ENCODE measurements around the gene CDK8. TPM values are rescaled to one million over a fixed set of nuclear protein-coding genes. Genes with fewer than 3 reads are reported as not detected.
A peak's percentile ranks its signal among the peaks of the same experiment; 100 is the strongest.

The CDK8 gene
- total RNA-seq, 1 experiment from 2014 or later: 22.2 TPM

DNA sequence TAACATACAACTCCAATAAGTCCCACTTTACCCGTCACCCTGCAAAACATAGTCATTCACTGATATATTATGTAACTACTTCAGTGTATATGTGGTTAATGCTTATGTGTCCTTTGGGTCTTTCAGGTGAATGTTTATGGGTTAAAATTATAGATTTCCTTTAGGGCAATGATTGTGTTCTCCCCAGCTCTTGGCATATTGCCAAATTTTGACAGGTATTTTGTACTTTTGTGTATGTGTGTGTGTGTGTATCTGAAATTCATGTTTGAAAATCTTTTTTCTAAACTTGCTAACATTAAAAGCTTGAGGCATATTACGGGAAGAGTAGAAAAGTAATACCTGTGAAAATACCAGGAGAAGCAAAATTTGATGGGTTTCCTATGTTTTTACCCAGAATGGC, 8.2 kb downstream of the CDK8 start:
- POLR2A ChIA-PET: interaction anchor here (0.6 to 2.6 kb wide), 3 partner anchors 11 to 357 kb away, joined by 3 to 11 read pairs (median 4); partner anchors contain the start of gene RNF6
- DNase-seq (ENCODE audit: unreplicated experiment): peak; percentile 1
- Mint-ChIP-seq H3K27me3 (ENCODE audit: insufficient read depth, unreplicated experiment) (no peaks in the 10 kb centered on the region), H3K9me3 (ENCODE audit: unreplicated experiment) (no peaks in the 10 kb centered on the region), H3K4me1 (ENCODE audit: insufficient read depth, unreplicated experiment) (peaks cover 40% of the 10 kb centered on the region), H3K4me3 (ENCODE audit: unreplicated experiment) (no peak overlapping the region), H3K27ac (ENCODE audit: low read depth, unreplicated experiment) (no peak overlapping the region), H3K36me3 (ENCODE audit: insufficient read depth, unreplicated experiment) (no peaks in the 10 kb centered on the region)
- intact Hi-C loops (cut with micrococcal nuclease): no loop called here
- BruUV-seq (replicated peaks): no TSS peak
- TF ChIP-seq, protein P1, sequence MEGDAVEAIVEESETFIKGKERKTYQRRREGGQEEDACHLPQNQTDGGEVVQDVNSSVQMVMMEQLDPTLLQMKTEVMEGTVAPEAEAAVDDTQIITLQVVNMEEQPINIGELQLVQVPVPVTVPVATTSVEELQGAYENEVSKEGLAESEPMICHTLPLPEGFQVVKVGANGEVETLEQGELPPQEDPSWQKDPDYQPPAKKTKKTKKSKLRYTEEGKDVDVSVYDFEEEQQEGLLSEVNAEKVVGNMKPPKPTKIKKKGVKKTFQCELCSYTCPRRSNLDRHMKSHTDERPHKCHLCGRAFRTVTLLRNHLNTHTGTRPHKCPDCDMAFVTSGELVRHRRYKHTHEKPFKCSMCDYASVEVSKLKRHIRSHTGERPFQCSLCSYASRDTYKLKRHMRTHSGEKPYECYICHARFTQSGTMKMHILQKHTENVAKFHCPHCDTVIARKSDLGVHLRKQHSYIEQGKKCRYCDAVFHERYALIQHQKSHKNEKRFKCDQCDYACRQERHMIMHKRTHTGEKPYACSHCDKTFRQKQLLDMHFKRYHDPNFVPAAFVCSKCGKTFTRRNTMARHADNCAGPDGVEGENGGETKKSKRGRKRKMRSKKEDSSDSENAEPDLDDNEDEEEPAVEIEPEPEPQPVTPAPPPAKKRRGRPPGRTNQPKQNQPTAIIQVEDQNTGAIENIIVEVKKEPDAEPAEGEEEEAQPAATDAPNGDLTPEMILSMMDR (IDR thresholded peaks at IDR 0.05; ENCODE audit: unreplicated experiment): no peak
- CTCF ChIA-PET: interaction anchor here (1.0 kb wide), 1 partner anchor 234 kb away, joined by 4 read pairs; no protein-coding TSS in a partner anchor

DNA sequence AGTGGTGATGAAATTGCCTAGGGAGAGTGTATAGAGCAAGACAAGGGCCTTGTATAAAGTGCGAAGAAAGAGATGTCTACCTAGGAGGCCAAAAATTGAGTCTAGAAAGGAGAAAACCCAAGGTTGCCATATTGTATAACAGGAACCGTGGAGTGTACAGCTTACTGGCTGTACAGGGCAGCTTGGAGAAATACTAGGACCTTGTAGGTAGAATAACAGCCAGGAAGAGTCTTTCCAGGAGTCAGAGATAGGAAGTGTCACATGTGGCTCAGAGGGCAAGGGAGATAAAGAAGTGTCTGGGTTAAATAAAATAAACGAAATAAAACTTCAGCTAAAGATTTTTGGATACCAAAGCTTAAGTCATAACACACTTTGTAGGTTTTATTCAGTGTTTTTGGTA, 12.4 kb downstream of the CDK8 start:
- no TSS peak for BruUV-seq (replicated peaks)
- CTCF ChIA-PET: interaction anchor here (0.5 kb wide), 1 partner anchor 209 kb away, joined by 3 read pairs; no protein-coding TSS in a partner anchor
- DNase-seq (ENCODE audit: unreplicated experiment): no peak
- Mint-ChIP-seq H3K9me3 (ENCODE audit: unreplicated experiment) (no peaks in the 10 kb centered on the region), H3K27ac (ENCODE audit: low read depth, unreplicated experiment) (no peak overlapping the region), H3K4me3 (ENCODE audit: unreplicated experiment) (no peak overlapping the region), H3K4me1 (ENCODE audit: insufficient read depth, unreplicated experiment) (peaks cover 26% of the 10 kb centered on the region), H3K36me3 (ENCODE audit: insufficient read depth, unreplicated experiment) (no peaks in the 10 kb centered on the region), H3K27me3 (ENCODE audit: insufficient read depth, unreplicated experiment) (no peaks in the 10 kb centered on the region)
- TF ChIP-seq, protein P1 (IDR thresholded peaks at IDR 0.05; ENCODE audit: unreplicated experiment): no peak
- POLR2A ChIA-PET: interaction anchor here (2.0 kb wide), 1 partner anchor 10 kb away, joined by 12 read pairs; no protein-coding TSS in a partner anchor
- intact Hi-C loops (cut with micrococcal nuclease): no loop called here

DNA sequence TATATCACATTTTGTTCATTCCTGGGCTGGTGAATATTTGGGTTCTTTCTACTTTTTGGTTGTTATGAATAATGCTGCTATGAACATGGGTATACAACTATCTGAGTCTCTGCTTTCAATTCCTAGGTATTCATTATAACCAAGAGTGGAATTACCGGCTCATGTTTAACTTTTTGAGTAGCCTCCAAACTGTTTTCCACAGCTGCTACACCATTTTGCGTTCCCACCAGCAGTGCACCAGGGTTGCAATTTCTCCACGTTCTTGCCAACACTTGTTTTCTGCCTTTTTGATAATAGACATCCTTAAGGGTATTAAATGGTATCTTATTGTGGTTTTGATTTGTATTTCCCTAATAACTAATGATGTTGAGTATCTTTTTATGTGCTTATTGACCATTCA, 16.8 kb downstream of the CDK8 start:
- no peaks in the 10 kb centered on the region for H3K36me3 Mint-ChIP-seq (ENCODE audit: insufficient read depth, unreplicated experiment)
- no peak overlapping the region for H3K4me3 Mint-ChIP-seq (ENCODE audit: unreplicated experiment)
- intact Hi-C loops (cut with micrococcal nuclease): no loop called here
- TF ChIP-seq, protein P1 (IDR thresholded peaks at IDR 0.05; ENCODE audit: unreplicated experiment): no peak
- BruUV-seq (replicated peaks): no TSS peak
- ChIA-PET CTCF (no interaction called here), POLR2A (no interaction called here)
- no peaks in the 10 kb centered on the region for H3K27me3 Mint-ChIP-seq (ENCODE audit: insufficient read depth, unreplicated experiment)
- H3K27ac Mint-ChIP-seq (ENCODE audit: low read depth, unreplicated experiment): no peak overlapping the region
- DNase-seq (ENCODE audit: unreplicated experiment): no peak
- peaks cover 16% of the 10 kb centered on the region for H3K4me1 Mint-ChIP-seq (ENCODE audit: insufficient read depth, unreplicated experiment)
- no peaks in the 10 kb centered on the region for H3K9me3 Mint-ChIP-seq (ENCODE audit: unreplicated experiment)

DNA sequence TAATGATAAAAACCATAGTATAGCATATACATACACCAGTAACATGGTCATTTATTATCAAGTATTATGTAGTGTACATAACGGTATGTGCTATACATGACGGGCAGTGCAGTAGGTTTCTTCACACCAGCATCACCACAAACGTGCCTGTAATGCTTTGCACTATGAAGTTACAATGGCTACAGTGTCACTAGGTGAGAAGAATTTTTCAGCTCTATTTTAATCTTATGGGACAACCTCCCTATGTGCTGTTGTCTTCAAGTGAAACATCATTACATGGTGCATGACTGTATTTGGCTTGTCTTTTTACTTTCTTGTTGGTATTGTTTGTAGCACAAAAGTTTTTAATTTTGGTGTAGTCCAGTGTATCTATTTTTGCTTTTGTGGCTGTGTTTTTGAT, 18.7 kb downstream of the CDK8 start:
- TF ChIP-seq, protein P1 (IDR thresholded peaks at IDR 0.05; ENCODE audit: unreplicated experiment): no peak
- Mint-ChIP-seq H3K4me1 (ENCODE audit: insufficient read depth, unreplicated experiment) (peaks cover 10% of the 10 kb centered on the region), H3K4me3 (ENCODE audit: unreplicated experiment) (no peak overlapping the region), H3K36me3 (ENCODE audit: insufficient read depth, unreplicated experiment) (no peaks in the 10 kb centered on the region), H3K27ac (ENCODE audit: low read depth, unreplicated experiment) (no peak overlapping the region), H3K27me3 (ENCODE audit: insufficient read depth, unreplicated experiment) (no peaks in the 10 kb centered on the region), H3K9me3 (ENCODE audit: unreplicated experiment) (no peaks in the 10 kb centered on the region)
- CTCF ChIA-PET: interaction anchor here (1.5 kb wide), 1 partner anchor 9 kb away, joined by 6 read pairs; no protein-coding TSS in a partner anchor
- intact Hi-C loops (cut with micrococcal nuclease): no loop called here
- BruUV-seq (replicated peaks): no TSS peak
- DNase-seq (ENCODE audit: unreplicated experiment): no peak
- POLR2A ChIA-PET: interaction anchor here (0.6 to 1.2 kb wide), 2 partner anchors 10 to 46 kb away, joined by 4 read pairs; no protein-coding TSS in a partner anchor

All from MCF 10A (cell line).